Esophagus muscularis mucosa (tissue), 3 donors: ENCODE measurements around the gene HHIPL1.

Experiments used
- CTCF ChIP-seq, 3 experiments: fragments of 200-600 bp in 2 of 3; fragments of 450-650 bp in 1 of 3; sonication (generic) in 2 of 3; IDR thresholded peaks; one replicate each; pipeline ENCODE4 v1.5.1; 2017 to 2019; ENCODE audit warnings: antibody characterized with exemption in 3 of 3, mild to moderate bottlenecking in 2 of 3, moderate library complexity in 1 of 3
- EP300 ChIP-seq: sonication (generic); formaldehyde crosslinking; IDR thresholded peaks from one replicate; pipeline ENCODE4 v1.6.1; 2017; ENCODE audit warnings: antibody characterized with exemption

GRCh38 chr14:99696929-99697328, 52.0 kb downstream of the HHIPL1 start:
- TF ChIP-seq CTCF (IDR thresholded peaks at IDR 0.05) (no peak), EP300 (no peak)
